Neutrophil (primary cell): ENCODE measurements around the gene LYRM1.

Experiments
- H3K27ac ChIP-seq: fragments of 200-600 bp; sonication (generic); 2 replicates; pipeline ENCODE4 v1.5.1; 2016; ENCODE audit warnings: mild to moderate bottlenecking, moderate library complexity
- H3K27me3 ChIP-seq: fragments of 200-600 bp; sonication (generic); 2 replicates; pipeline ENCODE4 v1.6.0; 2016; ENCODE audit warnings: mild to moderate bottlenecking
- H3K36me3 ChIP-seq: fragments of 200-600 bp; sonication (generic); 2 replicates; pipeline ENCODE4 v1.5.1; 2017
- H3K4me1 ChIP-seq, 2 experiments: fragments of 200-600 bp in 1 of 2; sonication (generic) in 1 of 2; 1 replicate in 1 of 2; 2 replicates in 1 of 2; pipeline versions ENCODE4 v1.5.1 to v1.6.1; 2013 to 2016; ENCODE audit warnings: low read depth in 1 of 2, low read length in 1 of 2, mild to moderate bottlenecking in 1 of 2, moderate library complexity in 1 of 2; ENCODE audit not compliant: control insufficient read depth in 1 of 2, insufficient read depth in 1 of 2
- H3K4me3 ChIP-seq, 2 experiments: fragments of 200-600 bp in 1 of 2; sonication (generic) in 1 of 2; 1 replicate in 1 of 2; 2 replicates in 1 of 2; pipeline ENCODE4 v1.5.1; 2013 to 2016; ENCODE audit warnings: low read depth in 1 of 2, low read length in 1 of 2, mild to moderate bottlenecking in 1 of 2, moderate library complexity in 1 of 2
- H3K9me3 ChIP-seq: fragments of 200-600 bp; sonication (generic); 2 replicates; pipeline ENCODE4 v1.5.1; 2016
- CTCF ChIP-seq: fragments of 200-600 bp; sonication (generic); IDR thresholded peaks from 2 replicates; pipeline ENCODE4 v1.5.1; 2016; ENCODE audit warnings: antibody characterized with exemption

The LYRM1 gene, protein sequence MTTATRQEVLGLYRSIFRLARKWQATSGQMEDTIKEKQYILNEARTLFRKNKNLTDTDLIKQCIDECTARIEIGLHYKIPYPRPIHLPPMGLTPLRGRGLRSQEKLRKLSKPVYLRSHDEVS

GRCh38 chr16:20900299-20901067 is at the start of gene LYRM1, which contains the start of gene DCUN1D3:
Gene LYRM1 (plus strand): TSS chr16:20900771. CDS start chr16:20915556, 14,785 bp downstream.
Gene DCUN1D3 (minus strand): TSS chr16:20900358. CDS start chr16:20862538, 37,820 bp downstream.
- H3K4me3 ChIP-seq, result peak within 1 kb of the TSS; percentile 88 to 92
- no peaks in the 10 kb centered on the region for H3K27me3 ChIP-seq
- peaks cover 5% of the 10 kb centered on the region for H3K36me3 ChIP-seq
- H3K4me1 ChIP-seq, result peaks cover 50 to 56% of the 10 kb centered on the region in 2 experiments
- no peak for TF ChIP-seq CTCF
- peak within 1 kb of the TSS; percentile 97 for H3K27ac ChIP-seq
- H3K9me3 ChIP-seq, result no peaks in the 10 kb centered on the region

- no peak for TF ChIP-seq CTCF
- peak overlapping the region; percentile 16 for H3K27ac ChIP-seq
- peaks cover 8 to 15% of the 10 kb centered on the region in 2 experiments for H3K4me1 ChIP-seq
- H3K4me3 ChIP-seq, result no peak overlapping the region
- H3K27me3 ChIP-seq, result no peaks in the 10 kb centered on the region
- H3K36me3 ChIP-seq, result peaks cover 8% of the 10 kb centered on the region
- no peaks in the 10 kb centered on the region for H3K9me3 ChIP-seq
Measured at GRCh38 chr16:20850981-20851380, 49.6 kb upstream of the LYRM1 start.

GRCh38 chr16:20851601-20852000 is 49.0 kb upstream of the LYRM1 start:
- H3K36me3 ChIP-seq, result peaks cover 8% of the 10 kb centered on the region
- H3K27me3 ChIP-seq, result no peaks in the 10 kb centered on the region
- TF ChIP-seq CTCF, result no peak
- peaks cover 8 to 15% of the 10 kb centered on the region in 2 experiments for H3K4me1 ChIP-seq
- H3K4me3 ChIP-seq, result no peak overlapping the region
- H3K27ac ChIP-seq, result peak overlapping the region; percentile 16
- H3K9me3 ChIP-seq, result no peaks in the 10 kb centered on the region

DNA sequence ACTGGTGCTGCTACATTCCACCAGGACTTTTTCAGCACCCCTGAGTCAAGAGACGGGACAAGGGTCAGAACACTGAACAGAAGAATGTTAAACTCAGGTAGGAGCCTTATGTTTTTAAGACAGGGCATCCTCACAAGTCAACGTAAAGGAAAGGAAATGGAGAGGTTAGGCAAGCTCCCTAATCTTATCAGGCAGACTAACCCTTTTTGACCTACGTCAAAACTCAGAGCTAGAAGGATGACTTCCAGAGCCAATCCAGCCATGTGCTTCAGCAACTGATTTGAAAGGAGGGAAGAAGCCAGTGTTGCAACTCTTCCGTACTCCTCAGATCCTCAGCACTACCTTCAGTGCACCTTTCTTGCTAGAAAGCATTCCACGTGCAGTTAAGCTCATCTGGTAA is 47.4 kb upstream of the LYRM1 start:
- H3K36me3 ChIP-seq, result peaks cover 8% of the 10 kb centered on the region
- TF ChIP-seq CTCF, result no peak
- H3K4me1 ChIP-seq, result peaks cover 8 to 15% of the 10 kb centered on the region in 2 experiments
- H3K9me3 ChIP-seq, result no peaks in the 10 kb centered on the region
- no peaks in the 10 kb centered on the region for H3K27me3 ChIP-seq
- H3K4me3 ChIP-seq, result no peak overlapping the region
- H3K27ac ChIP-seq, result no peak overlapping the region

DNA sequence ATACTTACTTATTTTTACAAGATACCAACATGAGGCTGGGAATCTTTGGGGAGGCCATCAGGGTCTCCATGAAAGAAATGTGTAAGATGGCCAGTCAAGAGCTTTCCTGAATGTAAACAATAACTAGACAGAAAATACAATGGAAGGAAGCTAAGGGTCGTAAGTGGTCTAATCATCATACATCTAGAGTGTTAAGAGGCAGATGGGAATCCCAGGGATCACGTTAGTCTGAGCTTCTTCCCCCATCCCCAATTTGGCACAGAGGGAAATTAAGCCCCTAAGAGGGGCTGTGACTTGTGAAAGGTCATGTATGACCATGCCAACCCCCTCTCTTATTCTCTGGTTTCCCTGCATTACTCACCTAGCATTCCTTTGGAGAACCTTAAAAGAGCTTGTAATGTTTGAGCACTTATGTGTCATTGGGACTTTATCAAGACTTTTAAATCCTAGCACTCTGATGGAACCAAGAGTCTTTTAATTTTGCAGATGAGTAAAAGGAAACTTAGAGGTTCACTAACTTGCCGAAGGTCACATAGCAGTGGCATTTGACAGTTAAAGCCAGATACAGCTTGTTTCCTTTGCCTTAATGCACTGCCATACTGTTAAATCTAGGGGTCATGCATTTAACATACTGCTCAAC is 46.5 kb upstream of the LYRM1 start:
- Histone ChIP-seq H3K9me3 (no peaks in the 10 kb centered on the region), H3K36me3 (peaks cover 8% of the 10 kb centered on the region), H3K4me3 (no peak overlapping the region), H3K27me3 (no peaks in the 10 kb centered on the region), H3K27ac (no peak overlapping the region), H3K4me1 (peaks cover 8 to 15% of the 10 kb centered on the region in 2 experiments)
- no peak for TF ChIP-seq CTCF
